Central memory CD8-positive, alpha-beta T cell (primary cell): ENCODE data around the gene TMEM86B.

Experiments
- ATAC-seq: fragments of 150-1000 bp; cut with Tn5 transposase; replicated peaks from 2 replicates; pipeline ENCODE4 v1.10.0; 2022; ENCODE audit warnings: mild to moderate bottlenecking, moderate FRiP score, moderate number of reproducible peaks; ENCODE audit not compliant: poor library complexity, severe bottlenecking; ENCODE audit errors: extremely low read depth
- DNase-seq, 2 donors: peaks; one replicate each; pipeline ENCODE4 v3.0.0; 2021; ENCODE audit warnings: low spot score in 2 of 2
- H3K27ac Mint-ChIP-seq: one replicate; pipeline ENCODE4 v1.8.0; 2022; ENCODE audit warnings: low read depth, mild to moderate bottlenecking, moderate library complexity, mixed read lengths
- H3K27me3 Mint-ChIP-seq: one replicate; pipeline ENCODE4 v1.8.0; 2022; ENCODE audit warnings: mixed read lengths
- H3K36me3 Mint-ChIP-seq: one replicate; pipeline ENCODE4 v1.8.0; 2022; ENCODE audit warnings: mild to moderate bottlenecking, moderate library complexity, mixed read lengths; ENCODE audit not compliant: insufficient read depth
- H3K4me1 Mint-ChIP-seq: one replicate; pipeline ENCODE4 v1.8.0; 2022; ENCODE audit warnings: mixed read lengths
- H3K4me3 Mint-ChIP-seq: one replicate; pipeline ENCODE4 v1.8.0; 2022; ENCODE audit warnings: mild to moderate bottlenecking, moderate library complexity, mixed read lengths
- H3K9me3 Mint-ChIP-seq: one replicate; pipeline ENCODE4 v1.8.0; 2022; ENCODE audit warnings: mixed read lengths

TMEM86B gene

GRCh38 chr19:55228403-55229031 lies at the start of gene TMEM86B:
TSS of gene TMEM86B (minus strand) at chr19:55228763. CDS start at chr19:55228741, 22 bp downstream.
- Mint-ChIP-seq H3K4me1 (peaks cover 6% of the 10 kb centered on the region), H3K36me3 (peaks cover 30% of the 10 kb centered on the region)

DNA sequence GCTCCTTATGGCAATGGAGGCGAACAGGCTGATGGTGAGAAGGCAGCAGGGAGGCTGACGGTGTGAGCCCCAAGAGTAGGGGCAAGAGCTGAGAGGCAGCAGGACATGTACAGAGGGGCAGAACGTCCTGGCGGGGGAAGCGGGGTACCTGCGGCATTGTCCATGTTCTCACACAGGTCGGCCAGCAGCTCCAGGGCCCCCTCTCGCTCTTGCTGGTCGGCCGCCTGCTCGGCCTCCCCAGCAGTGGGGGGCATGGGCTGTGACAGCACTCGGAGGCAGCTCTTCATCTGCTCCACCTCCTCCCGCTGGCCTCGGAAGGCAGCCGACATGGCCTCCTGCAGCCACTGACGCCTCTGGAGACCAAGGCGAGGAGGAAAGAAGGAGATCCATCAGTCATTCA lies 48.9 kb upstream of the TMEM86B start:
- peak overlapping the region; percentile 91 for H3K27ac Mint-ChIP-seq
- peak overlapping the region; percentile 68 for H3K4me3 Mint-ChIP-seq
- DNase-seq = no peak
- H3K36me3 Mint-ChIP-seq = peaks cover 25% of the 10 kb centered on the region
- no peaks in the 10 kb centered on the region for H3K27me3 Mint-ChIP-seq
- H3K9me3 Mint-ChIP-seq = no peaks in the 10 kb centered on the region
- peaks cover 43% of the 10 kb centered on the region for H3K4me1 Mint-ChIP-seq
- ATAC-seq = no peak

More at GRCh38 chr19:55228403-55229031, at the start of gene TMEM86B:
- H3K4me3 Mint-ChIP-seq = no peak within 1 kb of the TSS
- DNase-seq = no peak
- H3K9me3 Mint-ChIP-seq = no peaks in the 10 kb centered on the region
- ATAC-seq = no peak
- H3K27ac Mint-ChIP-seq = peak within 1 kb of the TSS; percentile 79
- H3K27me3 Mint-ChIP-seq = no peaks in the 10 kb centered on the region

DNA sequence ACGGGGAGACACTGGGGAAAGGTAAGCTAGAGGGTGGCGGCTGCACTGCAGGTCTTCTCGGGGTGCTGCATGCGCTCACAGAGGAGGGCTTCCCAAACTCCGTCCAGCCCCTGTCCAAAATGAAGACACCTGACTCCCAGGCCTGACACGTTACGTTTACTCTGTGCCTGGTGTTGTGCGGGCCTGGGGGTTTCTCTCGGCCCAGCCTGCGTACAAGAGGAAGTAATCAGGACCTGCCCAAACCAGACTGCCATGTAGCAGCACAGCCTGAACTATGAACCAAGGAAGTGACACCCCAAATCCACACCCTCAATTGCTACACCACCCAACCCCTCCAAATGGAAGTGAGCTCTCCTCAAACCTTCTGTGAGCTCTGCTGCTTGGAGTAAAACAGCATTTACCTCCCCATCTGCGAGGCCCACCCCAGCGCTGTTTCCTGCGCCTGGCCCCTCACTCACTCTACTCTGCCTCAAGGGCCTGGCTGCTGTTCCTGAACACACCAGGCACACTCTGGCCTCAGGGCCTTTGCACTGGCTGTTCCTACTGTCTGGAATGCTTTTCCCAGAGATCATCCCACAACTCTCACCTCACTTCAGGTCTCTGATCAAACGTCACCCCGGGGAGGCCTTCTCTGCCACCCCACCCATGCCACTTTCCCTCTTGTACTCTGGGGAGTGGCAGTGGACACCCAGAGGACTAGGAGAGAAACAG lies 48.3 kb upstream of the TMEM86B start:
- DNase-seq = no peak
- H3K4me3 Mint-ChIP-seq = peak overlapping the region; percentile 68
- H3K36me3 Mint-ChIP-seq = peaks cover 28% of the 10 kb centered on the region
- H3K4me1 Mint-ChIP-seq = peaks cover 43% of the 10 kb centered on the region
- H3K27me3 Mint-ChIP-seq = no peaks in the 10 kb centered on the region
- ATAC-seq = peak; percentile 56
- no peaks in the 10 kb centered on the region for H3K9me3 Mint-ChIP-seq
- peak overlapping the region; percentile 91 for H3K27ac Mint-ChIP-seq

DNA sequence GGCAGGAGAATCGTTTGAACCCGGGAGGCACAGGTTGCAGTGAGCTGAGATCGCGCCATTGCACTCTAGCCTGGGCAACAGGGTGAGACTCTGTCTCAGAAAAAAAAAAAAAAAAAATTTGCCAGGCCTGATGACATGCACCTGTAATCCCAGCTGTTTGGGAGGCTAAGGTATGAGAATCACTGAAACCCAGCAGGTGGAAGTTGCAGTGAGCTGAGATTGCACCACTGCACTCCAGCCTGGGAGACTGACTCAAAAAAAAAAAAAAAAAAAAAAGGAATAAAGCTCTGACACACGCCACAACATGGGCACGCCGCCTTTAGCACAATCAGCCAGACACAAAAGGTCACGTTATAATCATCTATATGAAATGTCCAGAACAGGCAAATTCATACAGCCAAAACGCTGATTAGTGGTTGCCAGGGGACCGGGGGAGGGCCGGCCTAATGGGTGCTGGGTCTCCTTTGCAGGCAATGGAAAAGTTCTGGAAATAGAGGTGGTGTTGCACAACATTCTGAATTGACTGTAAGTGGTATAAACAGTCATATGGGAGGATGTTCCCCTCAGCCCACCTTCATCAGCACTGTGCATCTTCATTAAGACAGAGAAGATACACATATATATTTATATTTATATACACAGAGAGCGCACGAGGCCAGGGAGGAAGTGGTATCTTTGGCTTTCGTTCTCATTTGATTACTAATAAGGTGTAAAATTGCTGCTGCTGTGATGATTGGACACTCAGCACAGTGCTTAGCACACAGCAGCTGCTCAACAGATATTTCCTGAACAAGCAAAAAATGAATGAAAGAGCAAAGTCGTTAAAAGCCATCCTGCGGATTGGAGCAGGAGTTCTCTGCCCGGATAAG lies 47.5 kb upstream of the TMEM86B start:
- Mint-ChIP-seq H3K27ac (peak overlapping the region; percentile 91), H3K4me1 (peaks cover 38% of the 10 kb centered on the region), H3K4me3 (peak overlapping the region; percentile 68), H3K9me3 (no peaks in the 10 kb centered on the region), H3K27me3 (no peaks in the 10 kb centered on the region), H3K36me3 (peaks cover 33% of the 10 kb centered on the region)
- peak; percentile 74 for ATAC-seq
- peak in 1 of 2 donors; percentile 42 for DNase-seq

- H3K27me3 Mint-ChIP-seq = no peaks in the 10 kb centered on the region
- DNase-seq = no peak
- peaks cover 19% of the 10 kb centered on the region for H3K4me1 Mint-ChIP-seq
- H3K36me3 Mint-ChIP-seq = peaks cover 24% of the 10 kb centered on the region
- no peak overlapping the region for H3K4me3 Mint-ChIP-seq
- H3K9me3 Mint-ChIP-seq = no peaks in the 10 kb centered on the region
- ATAC-seq = no peak
- H3K27ac Mint-ChIP-seq = peak overlapping the region; percentile 67
Observed at GRCh38 chr19:55273978-55274707, 45.6 kb upstream of the TMEM86B start.

GRCh38 chr19:55272142-55272541 lies 43.6 kb upstream of the TMEM86B start:
- peaks cover 12% of the 10 kb centered on the region for H3K4me1 Mint-ChIP-seq
- H3K27ac Mint-ChIP-seq = peak overlapping the region; percentile 32
- peaks cover 23% of the 10 kb centered on the region for H3K36me3 Mint-ChIP-seq
- no peaks in the 10 kb centered on the region for H3K27me3 Mint-ChIP-seq
- DNase-seq = no peak
- no peak overlapping the region for H3K4me3 Mint-ChIP-seq
- no peaks in the 10 kb centered on the region for H3K9me3 Mint-ChIP-seq
- ATAC-seq = no peak

GRCh38 chr19:55270172-55270942 lies 41.8 kb upstream of the TMEM86B start:
- H3K27me3 Mint-ChIP-seq = no peaks in the 10 kb centered on the region
- ATAC-seq = no peak

GRCh38 chr19:55269299-55269698 lies 40.7 kb upstream of the TMEM86B start:
- Mint-ChIP-seq H3K27me3 (no peaks in the 10 kb centered on the region), H3K4me3 (no peak overlapping the region), H3K4me1 (peaks cover 8% of the 10 kb centered on the region), H3K36me3 (peaks cover 25% of the 10 kb centered on the region), H3K9me3 (peaks cover 6% of the 10 kb centered on the region), H3K27ac (no peak overlapping the region)
- ATAC-seq (no peak), DNase-seq (no peak)

More at GRCh38 chr19:55270172-55270942, 41.8 kb upstream of the TMEM86B start:
- H3K9me3 Mint-ChIP-seq = peaks cover 6% of the 10 kb centered on the region
- no peak for DNase-seq
- H3K4me3 Mint-ChIP-seq = no peak overlapping the region
- H3K36me3 Mint-ChIP-seq = peaks cover 27% of the 10 kb centered on the region
- no peak overlapping the region for H3K27ac Mint-ChIP-seq
- H3K4me1 Mint-ChIP-seq = peaks cover 8% of the 10 kb centered on the region

DNA sequence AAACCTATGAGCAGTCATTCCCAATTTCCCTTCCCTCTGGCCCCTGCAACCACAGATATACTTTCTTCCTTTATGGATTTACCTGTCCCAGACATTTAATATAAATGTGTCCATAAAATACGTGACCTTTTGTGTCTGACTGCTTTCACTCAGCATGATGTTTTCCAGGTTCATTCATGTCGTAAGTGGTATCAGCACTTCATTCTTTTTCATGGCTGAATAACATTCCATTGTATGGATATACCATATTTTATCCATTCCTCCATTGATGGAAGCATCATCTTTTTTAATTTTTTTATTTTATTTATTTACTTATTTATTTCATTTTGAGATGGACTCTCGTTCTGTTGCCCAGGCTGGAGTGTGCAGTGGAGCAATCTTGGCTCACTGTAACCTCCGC lies 38.3 kb upstream of the TMEM86B start:
- ATAC-seq = no peak
- no peak for DNase-seq
- peaks cover 16% of the 10 kb centered on the region for H3K36me3 Mint-ChIP-seq
- peak overlapping the region; percentile 0 for H3K4me3 Mint-ChIP-seq
- peak overlapping the region; percentile 32 for H3K27ac Mint-ChIP-seq
- H3K9me3 Mint-ChIP-seq = peaks cover 6% of the 10 kb centered on the region
- H3K27me3 Mint-ChIP-seq = no peaks in the 10 kb centered on the region
- H3K4me1 Mint-ChIP-seq = peaks cover 8% of the 10 kb centered on the region

DNA sequence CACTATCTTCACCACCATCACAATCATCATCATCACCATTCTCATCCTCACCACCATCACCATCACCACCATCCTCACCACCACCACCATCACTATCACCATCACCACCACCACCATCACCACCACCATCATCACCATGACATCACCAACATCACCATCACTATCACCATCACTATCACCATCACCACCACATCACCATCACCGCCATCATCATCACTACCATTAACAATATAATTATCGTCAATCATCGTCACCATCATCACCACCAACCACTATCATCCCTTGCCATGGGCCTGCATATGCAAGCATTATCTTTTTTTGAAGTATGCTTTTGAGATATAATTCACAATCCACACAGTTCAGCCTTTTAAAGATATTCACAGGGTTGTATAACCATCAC lies 37.8 kb upstream of the TMEM86B start:
- DNase-seq (no peak), ATAC-seq (no peak)
- Mint-ChIP-seq H3K27ac (peak overlapping the region; percentile 32), H3K36me3 (peaks cover 13% of the 10 kb centered on the region), H3K9me3 (peaks cover 6% of the 10 kb centered on the region), H3K4me1 (peaks cover 8% of the 10 kb centered on the region), H3K27me3 (no peaks in the 10 kb centered on the region), H3K4me3 (peak overlapping the region; percentile 0)

- no peak for ATAC-seq
- H3K36me3 Mint-ChIP-seq = peaks cover 11% of the 10 kb centered on the region
Observed at GRCh38 chr19:55265723-55266386, 37.3 kb upstream of the TMEM86B start.

More at GRCh38 chr19:55265723-55266386, 37.3 kb upstream of the TMEM86B start:
- H3K4me1 Mint-ChIP-seq = peaks cover 8% of the 10 kb centered on the region
- H3K9me3 Mint-ChIP-seq = peaks cover 6% of the 10 kb centered on the region
- DNase-seq = no peak
- no peaks in the 10 kb centered on the region for H3K27me3 Mint-ChIP-seq
- peak overlapping the region; percentile 32 for H3K27ac Mint-ChIP-seq
- H3K4me3 Mint-ChIP-seq = peak overlapping the region; percentile 0
